DND-41 (cell line): ENCODE data around the gene MBTPS1.
A peak's percentile ranks its signal among the peaks of the same experiment; 100 is the strongest.

Experiments
- ATAC-seq: fragments of 200-7000 bp; cut with Tn5 transposase; 3 replicates; pipeline ENCODE4 v1.9.1; 2021; ENCODE audit warnings: low read depth; ENCODE audit not compliant: insufficient read depth
- DNase-seq: peaks from one replicate; pipeline ENCODE4 v3.0.0-alpha.2; 2020
- H2AFZ ChIP-seq: 2 replicates; pipeline ENCODE4 v1.6.0; 2012; ENCODE audit warnings: low read depth, low read length
- H3K27ac ChIP-seq: 2 replicates; pipeline ENCODE4 v1.5.1; 2012; ENCODE audit warnings: low read length, inconsistent platforms
- H3K27me3 ChIP-seq: fragments of 200-600 bp; sonication (generic); 2 replicates; pipeline ENCODE4 v1.6.0; 2012; ENCODE audit warnings: low read length, mild to moderate bottlenecking, inconsistent platforms; ENCODE audit not compliant: insufficient read depth, poor library complexity
- H3K36me3 ChIP-seq: 2 replicates; pipeline ENCODE4 v1.5.1; 2012; ENCODE audit warnings: low read length, inconsistent platforms; ENCODE audit not compliant: insufficient read depth
- H3K4me1 ChIP-seq: 2 replicates; pipeline ENCODE4 v1.5.1; 2012; ENCODE audit warnings: mild to moderate bottlenecking, low read length; ENCODE audit not compliant: insufficient read depth
- H3K4me2 ChIP-seq: 2 replicates; pipeline ENCODE4 v1.6.0; 2012; ENCODE audit warnings: mild to moderate bottlenecking, moderate library complexity, low read length, inconsistent platforms; ENCODE audit not compliant: insufficient read depth
- H3K4me3 ChIP-seq, 2 experiments: fragments of 200-600 bp in 1 of 2; shearing (Covaris generic) in 1 of 2; 2 replicates each; pipeline ENCODE4 v1.5.1; 2012 to 2016; ENCODE audit warnings: inconsistent platforms in 2 of 2, low read length in 2 of 2, mild to moderate bottlenecking in 2 of 2, low read depth in 1 of 2, moderate library complexity in 1 of 2
- H3K79me2 ChIP-seq: 2 replicates; pipeline ENCODE4 v1.6.0; 2012; ENCODE audit warnings: low read length, inconsistent platforms; ENCODE audit not compliant: insufficient read depth
- H3K9ac ChIP-seq: 2 replicates; pipeline ENCODE4 v1.6.0; 2012; ENCODE audit warnings: low read depth, mild to moderate bottlenecking, inconsistent platforms, low read length, moderate library complexity
- H3K9me3 ChIP-seq: 2 replicates; pipeline ENCODE4 v1.5.1; 2012; ENCODE audit warnings: low read length, moderate library complexity, mild to moderate bottlenecking, inconsistent platforms; ENCODE audit not compliant: insufficient read depth, severe bottlenecking
- H4K20me1 ChIP-seq: 2 replicates; pipeline ENCODE4 v1.6.0; 2012; ENCODE audit warnings: low read length; ENCODE audit not compliant: insufficient read depth
- EZH2 ChIP-seq: IDR thresholded peaks from 3 replicates; pipeline ENCODE4 v1.6.1; 2012; ENCODE audit warnings: borderline replicate concordance, low read depth, mild to moderate bottlenecking, moderate library complexity, low read length, inconsistent platforms; ENCODE audit not compliant: severe bottlenecking
- TF ChIP-seq, protein P1 (sequence below): IDR thresholded peaks from 2 replicates; pipeline ENCODE4 v1.5.1; 2012; ENCODE audit warnings: borderline replicate concordance, low read length, moderate library complexity, mild to moderate bottlenecking; ENCODE audit not compliant: poor library complexity, severe bottlenecking; ENCODE audit errors: extremely low read depth

Gene MBTPS1

DNA sequence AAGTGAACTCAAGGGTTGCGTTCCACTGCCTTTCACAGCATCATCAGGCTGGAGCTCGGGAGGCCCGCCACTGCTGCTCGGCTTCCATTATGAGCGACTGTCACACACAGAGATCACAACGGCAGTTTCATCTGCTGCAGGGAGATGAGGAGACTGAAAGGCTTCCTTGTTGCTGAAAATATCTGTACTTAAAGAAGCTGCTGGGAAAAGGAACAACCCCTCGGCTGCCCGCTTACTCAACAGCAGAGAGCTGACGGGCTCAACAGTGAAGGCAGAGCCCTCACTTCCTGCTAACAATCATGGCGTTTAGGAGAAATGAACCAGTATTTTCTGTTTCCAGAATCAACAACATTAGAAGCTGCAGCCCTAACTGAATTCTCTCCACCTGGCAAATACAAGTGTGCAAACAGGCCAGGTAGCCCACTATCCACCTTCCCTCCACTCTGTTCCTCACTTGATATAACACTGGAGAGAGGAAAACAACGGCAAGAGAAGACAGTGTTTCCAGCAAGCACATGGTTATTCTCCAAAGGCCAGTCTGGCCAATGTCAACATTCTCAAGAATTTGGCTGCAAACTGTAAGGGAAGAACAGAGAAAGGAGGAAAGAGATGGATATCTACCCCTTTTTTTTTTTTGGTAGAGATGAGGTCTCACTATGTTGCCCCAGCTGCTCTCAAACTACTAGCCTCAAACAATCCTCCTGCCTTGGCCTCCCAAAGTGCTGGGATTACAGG lies 33.7 kb downstream of the MBTPS1 start:
- peaks cover 79% of the 10 kb centered on the region for H3K79me2 ChIP-seq
- H3K27ac ChIP-seq, result peak overlapping the region; percentile 58
- H3K9ac ChIP-seq, result no peak overlapping the region
- 0 out of 2 replicates have a peak, but pooled peaks cover 6% of the 10 kb centered on the region for H4K20me1 ChIP-seq
- no peak overlapping the region for H3K4me2 ChIP-seq
- H3K36me3 ChIP-seq, result peaks cover 90% of the 10 kb centered on the region
- no peak overlapping the region for H3K4me3 ChIP-seq
- H2AFZ ChIP-seq, result no peak overlapping the region
- DNase-seq (no peak), ATAC-seq (no peak)
- H3K9me3 ChIP-seq, result no peaks in the 10 kb centered on the region
- H3K27me3 ChIP-seq, result no peaks in the 10 kb centered on the region
- no peak for TF ChIP-seq EZH2
- TF ChIP-seq, protein P1, sequence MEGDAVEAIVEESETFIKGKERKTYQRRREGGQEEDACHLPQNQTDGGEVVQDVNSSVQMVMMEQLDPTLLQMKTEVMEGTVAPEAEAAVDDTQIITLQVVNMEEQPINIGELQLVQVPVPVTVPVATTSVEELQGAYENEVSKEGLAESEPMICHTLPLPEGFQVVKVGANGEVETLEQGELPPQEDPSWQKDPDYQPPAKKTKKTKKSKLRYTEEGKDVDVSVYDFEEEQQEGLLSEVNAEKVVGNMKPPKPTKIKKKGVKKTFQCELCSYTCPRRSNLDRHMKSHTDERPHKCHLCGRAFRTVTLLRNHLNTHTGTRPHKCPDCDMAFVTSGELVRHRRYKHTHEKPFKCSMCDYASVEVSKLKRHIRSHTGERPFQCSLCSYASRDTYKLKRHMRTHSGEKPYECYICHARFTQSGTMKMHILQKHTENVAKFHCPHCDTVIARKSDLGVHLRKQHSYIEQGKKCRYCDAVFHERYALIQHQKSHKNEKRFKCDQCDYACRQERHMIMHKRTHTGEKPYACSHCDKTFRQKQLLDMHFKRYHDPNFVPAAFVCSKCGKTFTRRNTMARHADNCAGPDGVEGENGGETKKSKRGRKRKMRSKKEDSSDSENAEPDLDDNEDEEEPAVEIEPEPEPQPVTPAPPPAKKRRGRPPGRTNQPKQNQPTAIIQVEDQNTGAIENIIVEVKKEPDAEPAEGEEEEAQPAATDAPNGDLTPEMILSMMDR, result no peak
- H3K4me1 ChIP-seq, result peaks cover 36% of the 10 kb centered on the region

DNA sequence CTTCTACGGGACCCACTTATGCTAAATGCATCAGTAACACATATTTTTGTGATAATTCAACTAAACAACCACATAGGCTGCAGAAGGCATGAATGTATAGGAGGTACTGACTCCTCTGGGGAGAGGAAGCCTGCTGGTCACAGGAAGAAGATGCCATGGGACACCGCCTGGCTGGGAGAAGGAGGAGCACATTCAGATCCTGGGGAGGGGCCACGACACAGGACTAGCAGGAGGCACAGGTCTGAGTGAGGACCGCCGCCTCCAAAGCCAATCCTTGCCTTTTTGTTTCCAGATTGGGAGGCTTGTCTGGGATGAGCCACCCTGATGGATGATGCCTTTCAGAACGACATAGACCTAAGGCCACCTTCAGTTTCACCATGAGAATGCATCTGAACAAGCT lies 34.6 kb downstream of the MBTPS1 start:
- peaks cover 92% of the 10 kb centered on the region for H3K36me3 ChIP-seq
- peaks cover 86% of the 10 kb centered on the region for H3K79me2 ChIP-seq
- no peak for ATAC-seq
- H3K4me1 ChIP-seq, result peaks cover 27% of the 10 kb centered on the region
- no peaks in the 10 kb centered on the region for H3K9me3 ChIP-seq
- H2AFZ ChIP-seq, result no peak overlapping the region
- TF ChIP-seq, protein P1, result no peak
- no peak for TF ChIP-seq EZH2
- H3K4me2 ChIP-seq, result no peak overlapping the region
- 0 out of 2 replicates have a peak, but pooled peaks cover 9% of the 10 kb centered on the region for H4K20me1 ChIP-seq
- no peak overlapping the region; the same call in 1 of the 2 replicates for H3K27ac ChIP-seq
- no peak overlapping the region for H3K9ac ChIP-seq
- no peak overlapping the region for H3K4me3 ChIP-seq
- no peaks in the 10 kb centered on the region for H3K27me3 ChIP-seq
- no peak for DNase-seq

DNA sequence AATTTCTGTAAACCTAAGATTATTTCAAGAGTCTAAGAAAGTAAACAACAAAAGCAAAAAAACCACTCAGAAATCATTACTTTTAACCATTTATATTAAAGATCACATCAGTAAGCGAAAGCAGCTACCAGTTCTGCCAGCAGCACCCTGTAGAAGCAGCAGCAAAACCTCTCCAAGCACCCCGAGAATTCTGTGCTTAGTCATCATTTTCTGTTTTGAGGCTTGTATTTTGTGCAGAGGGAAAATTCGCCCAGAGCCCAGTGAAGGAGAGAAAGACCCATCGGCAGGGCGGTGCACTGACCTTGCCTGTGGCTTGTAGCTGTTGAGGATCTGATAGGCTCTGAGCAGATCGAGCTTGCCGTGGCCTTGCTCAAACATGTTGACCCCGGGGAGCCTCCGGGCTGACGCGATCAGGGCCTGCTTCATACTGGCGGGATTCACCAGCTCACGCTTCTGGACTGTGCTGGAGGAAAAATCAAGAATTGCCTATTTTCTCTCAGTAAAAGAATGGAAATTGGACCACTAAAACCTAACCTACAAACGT lies 35.2 kb downstream of the MBTPS1 start:
- Histone ChIP-seq H3K4me2 (no peak overlapping the region), H3K4me3 (no peak overlapping the region), H3K36me3 (peaks cover 92% of the 10 kb centered on the region), H3K27ac (peak overlapping the region; percentile 14; the same call in 1 of the 2 replicates), H3K4me1 (peaks cover 22% of the 10 kb centered on the region), H3K9ac (no peak overlapping the region), H3K27me3 (no peaks in the 10 kb centered on the region), H3K79me2 (peaks cover 85% of the 10 kb centered on the region), H3K9me3 (no peaks in the 10 kb centered on the region), H2AFZ (no peak overlapping the region), H4K20me1 (0 out of 2 replicates have a peak, but pooled peaks cover 9% of the 10 kb centered on the region)
- no peak for TF ChIP-seq EZH2
- TF ChIP-seq, protein P1, result no peak
- DNase-seq, result no peak
- ATAC-seq, result no peak
